ENCODE measurements around the gene IFNL1. TPM values are rescaled to one million over a fixed set of nuclear protein-coding genes. Genes with fewer than 3 reads are reported as not detected.

IFNL1 gene
- total RNA-seq, 2 donors from 2014 or later = not detected

- no peak for DNase-seq (ENCODE audit: low spot score)
- TF ChIP-seq, protein P1, sequence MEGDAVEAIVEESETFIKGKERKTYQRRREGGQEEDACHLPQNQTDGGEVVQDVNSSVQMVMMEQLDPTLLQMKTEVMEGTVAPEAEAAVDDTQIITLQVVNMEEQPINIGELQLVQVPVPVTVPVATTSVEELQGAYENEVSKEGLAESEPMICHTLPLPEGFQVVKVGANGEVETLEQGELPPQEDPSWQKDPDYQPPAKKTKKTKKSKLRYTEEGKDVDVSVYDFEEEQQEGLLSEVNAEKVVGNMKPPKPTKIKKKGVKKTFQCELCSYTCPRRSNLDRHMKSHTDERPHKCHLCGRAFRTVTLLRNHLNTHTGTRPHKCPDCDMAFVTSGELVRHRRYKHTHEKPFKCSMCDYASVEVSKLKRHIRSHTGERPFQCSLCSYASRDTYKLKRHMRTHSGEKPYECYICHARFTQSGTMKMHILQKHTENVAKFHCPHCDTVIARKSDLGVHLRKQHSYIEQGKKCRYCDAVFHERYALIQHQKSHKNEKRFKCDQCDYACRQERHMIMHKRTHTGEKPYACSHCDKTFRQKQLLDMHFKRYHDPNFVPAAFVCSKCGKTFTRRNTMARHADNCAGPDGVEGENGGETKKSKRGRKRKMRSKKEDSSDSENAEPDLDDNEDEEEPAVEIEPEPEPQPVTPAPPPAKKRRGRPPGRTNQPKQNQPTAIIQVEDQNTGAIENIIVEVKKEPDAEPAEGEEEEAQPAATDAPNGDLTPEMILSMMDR (IDR thresholded peaks at IDR 0.05) = no peak
- no peak for TF ChIP-seq POLR2AphosphoS5 (IDR thresholded peaks at IDR 0.05)
- TF ChIP-seq POLR2A (IDR thresholded peaks at IDR 0.05) = no peak
- Histone ChIP-seq H3K9me3 (no peaks in the 10 kb centered on the region), H3K36me3 (no peaks in the 10 kb centered on the region), H3K4me3 (no peak overlapping the region), H3K4me1 (replicated peaks) (no peaks in the 10 kb centered on the region), H3K27ac (no peak overlapping the region), H3K27me3 (replicated peaks; ENCODE audit: insufficient read depth) (no peaks in the 10 kb centered on the region)
- 77% methylated on average over 29 of the region's 29 CpGs for WGBS
- intact Hi-C loops (cut with DNase I) = no loop called here
These were observed 41.5 kb upstream of the IFNL1 start for GRCh38 chr19:39254531-39255345.

DNA sequence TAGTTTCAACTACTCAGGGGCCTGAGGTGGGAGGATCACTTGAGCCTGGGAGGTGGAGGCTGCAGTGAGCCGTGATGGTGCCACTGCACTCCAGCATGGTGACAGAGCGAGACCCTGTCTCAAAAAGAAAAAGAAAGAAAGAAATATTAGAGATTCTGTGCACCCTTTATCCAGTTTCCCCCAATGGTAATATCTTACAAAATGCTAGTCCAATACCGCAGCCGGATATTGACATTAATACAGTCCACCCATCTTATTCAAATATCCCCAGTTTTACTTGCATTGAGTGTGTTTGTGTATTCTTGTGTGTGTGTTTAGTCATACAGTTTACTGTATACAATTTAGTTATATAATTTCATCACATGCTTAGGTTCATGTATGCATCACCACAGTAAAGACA lies 39.0 kb upstream of the IFNL1 start:
- H3K4me3 ChIP-seq = no peak overlapping the region
- H3K27me3 ChIP-seq (replicated peaks; ENCODE audit: insufficient read depth) = peaks cover 9% of the 10 kb centered on the region
- H3K36me3 ChIP-seq = no peaks in the 10 kb centered on the region
- H3K4me1 ChIP-seq (replicated peaks) = no peaks in the 10 kb centered on the region
- DNase-seq (ENCODE audit: low spot score) = no peak
- H3K27ac ChIP-seq = no peak overlapping the region
- H3K9me3 ChIP-seq = no peaks in the 10 kb centered on the region
- no peak for TF ChIP-seq POLR2AphosphoS5 (IDR thresholded peaks at IDR 0.05)
- TF ChIP-seq POLR2A (IDR thresholded peaks at IDR 0.05) = no peak
- TF ChIP-seq, protein P1 (IDR thresholded peaks at IDR 0.05) = no peak
- intact Hi-C loops (cut with DNase I) = no loop called here
- WGBS = 96% methylated on average over 4 of the region's 4 CpGs

- TF ChIP-seq, protein P1 (IDR thresholded peaks at IDR 0.05) = no peak
- no peak for TF ChIP-seq POLR2A (IDR thresholded peaks at IDR 0.05)
- no peak for TF ChIP-seq POLR2AphosphoS5 (IDR thresholded peaks at IDR 0.05)
- intact Hi-C loops (cut with DNase I) = no loop called here
- H3K36me3 ChIP-seq = no peaks in the 10 kb centered on the region
- H3K27me3 ChIP-seq (replicated peaks; ENCODE audit: insufficient read depth) = peaks cover 28% of the 10 kb centered on the region
- H3K27ac ChIP-seq = no peak overlapping the region
- H3K4me1 ChIP-seq (replicated peaks) = no peaks in the 10 kb centered on the region
- DNase-seq (ENCODE audit: low spot score) = no peak
- no peaks in the 10 kb centered on the region for H3K9me3 ChIP-seq
- WGBS = 88% methylated on average over 3 of the region's 3 CpGs
- H3K4me3 ChIP-seq = no peak overlapping the region
These were observed 34.5 kb upstream of the IFNL1 start for GRCh38 chr19:39261704-39262103.

DNA sequence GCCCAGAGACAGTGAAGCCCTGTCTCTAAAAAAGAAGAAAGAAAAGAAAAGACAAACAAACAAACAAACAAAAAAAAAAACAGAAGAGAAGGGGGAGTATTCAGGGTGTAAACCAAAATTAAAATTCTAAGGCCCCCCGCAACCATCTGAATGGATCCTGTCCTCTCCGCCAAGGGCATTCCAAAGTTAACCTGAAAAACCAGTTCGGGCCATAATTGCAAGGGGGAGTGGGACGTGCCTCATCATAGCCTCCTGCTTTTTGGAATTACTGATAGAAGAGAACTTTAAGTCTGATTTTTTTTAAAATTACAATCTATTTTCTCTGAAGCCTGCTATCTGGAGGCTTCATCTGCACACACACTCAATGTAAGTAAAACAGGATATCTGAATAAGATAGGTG lies 33.7 kb upstream of the IFNL1 start:
- H3K27me3 ChIP-seq (replicated peaks; ENCODE audit: insufficient read depth) = peaks cover 28% of the 10 kb centered on the region
- intact Hi-C loops (cut with DNase I) = no loop called here

More for the DNA sequence above, 33.7 kb upstream of the IFNL1 start:
- Histone ChIP-seq H3K9me3 (no peaks in the 10 kb centered on the region), H3K27ac (no peak overlapping the region), H3K4me3 (no peak overlapping the region), H3K36me3 (no peaks in the 10 kb centered on the region), H3K4me1 (replicated peaks) (no peaks in the 10 kb centered on the region)
- TF ChIP-seq POLR2A (IDR thresholded peaks at IDR 0.05) (no peak), POLR2AphosphoS5 (IDR thresholded peaks at IDR 0.05) (no peak)
- TF ChIP-seq, protein P1 (IDR thresholded peaks at IDR 0.05) = no peak
- 58% methylated on average over 4 of the region's 4 CpGs for WGBS
- DNase-seq (ENCODE audit: low spot score) = no peak

Measured in prostate gland (tissue), 2 donors.